Measurements from ENCODE around the gene RHD. TPM values are rescaled to one million over a fixed set of nuclear protein-coding genes. Genes with fewer than 3 reads are reported as not detected.
"Not testable (repeated sequence)": the region's sequence is repeated elsewhere in the genome, so short reads cannot be mapped to it uniquely, and the experiment has no call there.

RHD gene
- polyA plus RNA-seq, 1 donor from 2014 or later, result 0.19 TPM

DNA sequence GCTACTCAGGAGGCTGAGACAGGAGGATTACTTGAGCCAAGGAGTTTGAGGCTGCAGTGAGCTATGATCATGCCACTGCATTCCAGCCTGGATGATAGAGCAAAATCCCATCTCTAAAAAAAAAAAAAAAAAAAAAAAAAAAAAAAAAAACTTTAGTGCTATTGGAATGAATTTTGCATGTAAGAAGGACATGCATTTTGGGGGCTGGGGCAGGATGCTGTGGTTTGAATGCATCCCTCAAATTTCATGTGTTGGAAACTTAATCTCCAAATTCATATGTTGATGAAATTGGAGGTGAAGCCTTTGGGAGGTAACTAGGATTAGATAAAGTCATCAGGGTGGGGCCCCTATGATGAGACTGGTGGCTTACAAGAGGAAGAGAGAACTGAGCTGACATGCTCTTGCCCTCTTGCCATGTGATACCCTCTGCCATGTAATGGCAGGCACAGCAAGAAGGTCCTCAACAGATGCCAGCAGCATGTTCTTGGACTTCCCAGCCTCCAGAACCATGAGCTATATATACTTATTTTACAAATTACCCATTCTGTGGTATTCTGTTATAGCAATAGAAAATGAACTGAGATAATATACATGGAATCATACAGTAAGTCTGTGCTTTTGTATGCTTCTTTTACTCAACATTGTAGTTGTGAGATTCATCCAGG, 40.6 kb downstream of the RHD start:
- H3K36me3 Mint-ChIP-seq, H3K27ac Mint-ChIP-seq, H3K27me3 Mint-ChIP-seq, H3K4me3 Mint-ChIP-seq, H3K9me3 Mint-ChIP-seq, H3K4me1 Mint-ChIP-seq: not testable (repeated sequence)

DNA sequence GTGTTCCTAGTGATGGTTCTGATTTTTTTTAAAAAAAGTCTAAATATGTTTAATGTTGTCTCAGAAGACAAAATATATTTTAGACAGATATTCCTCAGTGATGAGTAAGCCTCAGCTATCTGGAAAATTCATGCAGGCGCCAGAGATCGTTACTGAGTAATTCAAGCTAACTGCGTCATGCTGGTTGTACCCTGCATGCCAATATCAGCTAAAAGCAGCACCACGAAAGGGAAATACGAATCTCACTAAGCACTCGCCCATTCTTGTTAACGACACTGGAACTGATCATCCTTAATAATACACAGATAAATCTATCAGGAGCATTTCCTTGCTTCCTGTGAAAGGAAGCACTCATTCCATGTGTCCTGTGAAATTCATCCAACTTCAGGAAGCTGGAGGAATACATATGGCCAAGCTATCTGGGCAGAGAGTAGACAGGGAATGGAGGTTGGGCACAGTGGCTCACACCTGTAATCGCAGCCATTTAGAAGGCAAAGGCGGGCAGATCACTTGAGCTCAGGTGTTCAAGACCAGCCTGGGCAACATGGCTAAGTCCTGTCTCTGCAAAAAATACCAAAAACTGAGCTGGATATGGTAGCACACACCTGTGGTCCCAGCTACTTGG, 48.1 kb downstream of the RHD start:
- H3K4me3 Mint-ChIP-seq, H3K9me3 Mint-ChIP-seq, H3K36me3 Mint-ChIP-seq, H3K27ac Mint-ChIP-seq, H3K4me1 Mint-ChIP-seq, H3K27me3 Mint-ChIP-seq: not testable (repeated sequence)

DNA sequence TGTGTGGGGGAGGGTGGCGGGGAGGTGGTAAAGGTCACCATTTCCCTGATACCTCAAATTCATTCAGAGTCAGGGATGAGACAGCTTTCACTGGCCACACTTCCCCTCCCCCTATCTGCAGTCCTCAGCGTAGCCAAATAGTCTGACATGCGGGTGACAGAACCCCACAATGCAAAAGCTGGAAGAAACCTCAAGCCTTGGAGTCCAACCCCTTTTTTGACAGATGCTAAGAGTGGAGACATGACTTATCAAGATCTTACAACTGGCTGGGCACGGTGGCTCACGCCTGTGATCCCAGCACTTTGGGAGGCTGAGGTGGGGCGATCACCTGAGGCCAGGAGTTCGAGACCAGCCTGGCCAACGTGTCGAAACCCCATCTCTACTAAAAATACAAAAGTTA, 49.8 kb downstream of the RHD start:
- H3K36me3 Mint-ChIP-seq, H3K27me3 Mint-ChIP-seq, H3K4me3 Mint-ChIP-seq, H3K9me3 Mint-ChIP-seq, H3K4me1 Mint-ChIP-seq, H3K27ac Mint-ChIP-seq: not testable (repeated sequence)

DNA sequence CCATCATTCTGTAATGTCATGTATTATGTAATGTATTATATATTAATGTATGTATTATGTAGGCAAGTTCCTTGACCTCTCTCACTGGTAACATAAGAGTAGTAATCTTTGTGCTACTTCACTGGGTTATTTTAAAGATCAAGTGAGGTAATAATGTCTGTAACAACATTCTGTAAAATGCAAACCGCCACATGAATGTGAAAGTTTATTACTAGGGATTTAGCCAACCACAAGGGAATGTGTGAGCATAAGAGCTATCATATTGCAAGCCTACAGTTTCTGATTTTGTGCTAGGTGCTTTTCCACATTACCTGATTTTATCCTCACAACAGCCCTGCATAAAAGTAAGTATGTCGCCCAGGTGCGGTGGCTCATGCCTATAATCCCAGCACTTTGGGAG, 52.1 kb downstream of the RHD start:
- H3K4me3 Mint-ChIP-seq, H3K27me3 Mint-ChIP-seq, H3K9me3 Mint-ChIP-seq, H3K36me3 Mint-ChIP-seq, H3K27ac Mint-ChIP-seq, H3K4me1 Mint-ChIP-seq: not testable (repeated sequence)

DNA sequence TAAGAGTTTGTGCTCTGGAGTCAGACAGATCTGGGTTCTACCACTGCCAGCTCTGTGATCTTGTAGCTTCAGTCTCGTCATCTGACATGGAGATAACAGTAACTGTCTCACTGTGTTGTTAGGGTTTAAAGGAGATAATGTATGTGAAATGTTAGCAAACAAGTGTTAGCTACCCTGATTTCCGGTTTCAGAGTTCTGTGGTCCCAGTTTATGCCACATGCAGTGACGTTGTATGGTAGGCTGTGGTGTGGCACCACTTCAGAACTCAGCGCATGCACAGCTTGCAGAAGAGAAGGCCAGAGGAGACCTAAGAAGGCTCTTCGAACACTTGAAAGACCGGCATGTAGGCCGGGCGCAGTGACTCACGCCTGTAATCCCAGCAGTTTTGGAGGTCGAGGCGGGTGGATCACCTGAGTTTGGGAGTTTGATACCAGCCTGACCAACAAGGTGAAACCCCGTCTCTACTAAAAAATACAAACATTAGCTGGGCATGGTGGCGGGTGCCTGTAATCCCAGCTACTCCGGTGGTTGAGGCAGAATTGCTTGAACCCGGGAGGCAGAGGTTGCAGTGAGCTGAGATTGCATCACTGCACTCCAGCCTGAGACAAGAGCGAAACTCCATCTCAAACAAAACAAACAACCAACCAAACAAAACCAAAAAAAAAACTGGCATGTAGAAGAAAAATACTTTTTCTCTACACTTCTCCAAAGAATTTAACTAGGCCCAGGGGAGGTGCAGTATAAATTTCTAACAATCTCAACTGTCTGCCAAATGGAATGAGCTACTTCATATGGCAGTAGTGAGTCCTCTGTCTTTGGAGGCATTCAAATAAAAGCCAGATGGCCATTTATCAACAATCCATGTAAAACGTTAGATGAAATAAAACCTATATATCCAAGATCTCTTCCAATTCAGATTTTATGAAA, 55.8 kb downstream of the RHD start:
- H3K27ac Mint-ChIP-seq, H3K4me1 Mint-ChIP-seq, H3K9me3 Mint-ChIP-seq, H3K27me3 Mint-ChIP-seq, H3K4me3 Mint-ChIP-seq, H3K36me3 Mint-ChIP-seq: not testable (repeated sequence)

DNA sequence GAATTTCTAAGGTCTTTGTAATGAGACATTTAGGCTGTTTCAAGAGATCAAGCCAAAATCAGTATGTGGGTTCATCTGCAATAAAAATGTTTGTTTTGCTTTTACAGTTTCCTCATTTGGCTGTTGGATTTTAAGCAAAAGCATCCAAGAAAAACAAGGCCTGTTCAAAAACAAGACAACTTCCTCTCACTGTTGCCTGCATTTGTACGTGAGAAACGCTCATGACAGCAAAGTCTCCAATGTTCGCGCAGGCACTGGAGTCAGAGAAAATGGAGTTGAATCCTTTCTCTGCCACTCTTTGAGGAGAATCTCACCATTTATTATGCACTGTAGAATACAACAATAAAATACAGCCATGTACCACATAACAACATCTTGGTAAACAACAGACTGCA, 56.5 kb downstream of the RHD start:
- H3K9me3 Mint-ChIP-seq, H3K4me1 Mint-ChIP-seq, H3K4me3 Mint-ChIP-seq, H3K36me3 Mint-ChIP-seq, H3K27ac Mint-ChIP-seq, H3K27me3 Mint-ChIP-seq: not testable (repeated sequence)

DNA sequence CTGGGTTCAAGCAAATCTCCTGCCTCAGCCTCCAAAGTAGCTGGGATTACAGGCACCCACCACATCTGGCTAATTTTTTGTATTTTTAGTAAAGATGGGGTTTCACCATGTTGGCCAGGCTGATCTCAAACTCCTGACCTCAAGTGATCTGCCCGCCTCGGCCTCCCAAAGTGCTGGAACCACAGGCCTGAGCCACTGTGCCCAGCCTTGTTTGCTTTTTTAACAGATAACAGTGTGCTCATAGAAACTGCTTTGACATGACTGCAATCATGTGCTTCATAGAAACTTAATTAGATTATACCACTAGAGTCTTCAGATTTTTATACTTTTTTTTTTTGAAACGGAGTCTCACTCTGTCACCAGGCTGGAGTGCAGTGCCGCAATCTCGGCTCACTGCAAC, 57.0 kb downstream of the RHD start:
- not testable (repeated sequence) for H3K27me3 Mint-ChIP-seq, H3K9me3 Mint-ChIP-seq, H3K4me3 Mint-ChIP-seq, H3K36me3 Mint-ChIP-seq
- peak overlapping the region in 1 of 3 donors; percentile 18 for H3K27ac Mint-ChIP-seq
- peaks cover 0 to 12% (median 3%) of the 10 kb centered on the region in 3 donors for H3K4me1 Mint-ChIP-seq

DNA sequence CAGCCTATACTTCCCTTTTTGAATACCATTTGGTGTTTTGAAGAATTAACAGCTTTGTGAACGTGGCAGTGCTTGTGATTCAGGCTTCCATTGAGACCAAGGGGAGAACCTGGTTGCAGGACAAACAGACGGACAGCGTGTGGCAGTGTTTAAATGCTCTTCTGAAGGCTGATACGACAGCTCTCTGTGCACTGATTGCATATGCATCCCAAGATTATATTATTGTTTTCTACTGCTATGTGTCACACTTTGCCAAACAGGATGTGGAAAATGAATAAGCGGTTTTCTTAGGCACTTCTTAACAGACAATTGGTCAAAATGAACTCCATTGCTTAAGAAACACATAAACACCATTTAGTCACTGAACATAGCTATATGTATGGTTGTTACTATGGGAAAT, 57.6 kb downstream of the RHD start:
- not testable (repeated sequence) for H3K27me3 Mint-ChIP-seq, H3K4me3 Mint-ChIP-seq, H3K9me3 Mint-ChIP-seq, H3K36me3 Mint-ChIP-seq
- H3K4me1 Mint-ChIP-seq, result peaks cover 0 to 15% (median 3%) of the 10 kb centered on the region in 3 donors
- peak overlapping the region in 1 of 3 donors; percentile 18 for H3K27ac Mint-ChIP-seq

DNA sequence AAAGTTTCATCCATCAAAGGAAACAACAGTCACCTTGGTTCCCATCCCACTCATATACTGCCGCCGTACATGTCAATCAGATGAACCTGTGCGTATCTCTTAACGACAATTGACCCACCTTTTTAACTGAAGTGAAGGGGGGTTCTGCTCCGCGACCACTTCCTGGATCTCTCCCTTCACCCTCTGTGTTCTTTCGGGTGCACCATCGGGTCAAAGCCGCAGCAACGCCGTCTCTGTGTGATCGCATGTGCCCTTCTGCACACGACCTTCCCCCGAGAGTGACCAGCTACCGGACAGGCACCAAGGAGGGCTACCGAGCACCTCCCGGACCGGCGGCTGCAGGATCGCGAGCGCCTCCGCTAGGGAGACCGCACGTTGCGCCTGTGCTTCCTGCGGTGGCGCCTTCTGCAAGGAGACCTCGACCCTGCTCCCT, 64.6 kb downstream of the RHD start:
- not testable (repeated sequence) for H3K36me3 Mint-ChIP-seq, H3K27me3 Mint-ChIP-seq, H3K9me3 Mint-ChIP-seq
- H3K27ac Mint-ChIP-seq, result peak overlapping the region; percentile 67 to 92 (median 87)
- H3K4me3 Mint-ChIP-seq, result peak overlapping the region; percentile 90 to 96 (median 90)
- H3K4me1 Mint-ChIP-seq, result peaks cover 13 to 28% (median 18%) of the 10 kb centered on the region in 3 donors

DNA sequence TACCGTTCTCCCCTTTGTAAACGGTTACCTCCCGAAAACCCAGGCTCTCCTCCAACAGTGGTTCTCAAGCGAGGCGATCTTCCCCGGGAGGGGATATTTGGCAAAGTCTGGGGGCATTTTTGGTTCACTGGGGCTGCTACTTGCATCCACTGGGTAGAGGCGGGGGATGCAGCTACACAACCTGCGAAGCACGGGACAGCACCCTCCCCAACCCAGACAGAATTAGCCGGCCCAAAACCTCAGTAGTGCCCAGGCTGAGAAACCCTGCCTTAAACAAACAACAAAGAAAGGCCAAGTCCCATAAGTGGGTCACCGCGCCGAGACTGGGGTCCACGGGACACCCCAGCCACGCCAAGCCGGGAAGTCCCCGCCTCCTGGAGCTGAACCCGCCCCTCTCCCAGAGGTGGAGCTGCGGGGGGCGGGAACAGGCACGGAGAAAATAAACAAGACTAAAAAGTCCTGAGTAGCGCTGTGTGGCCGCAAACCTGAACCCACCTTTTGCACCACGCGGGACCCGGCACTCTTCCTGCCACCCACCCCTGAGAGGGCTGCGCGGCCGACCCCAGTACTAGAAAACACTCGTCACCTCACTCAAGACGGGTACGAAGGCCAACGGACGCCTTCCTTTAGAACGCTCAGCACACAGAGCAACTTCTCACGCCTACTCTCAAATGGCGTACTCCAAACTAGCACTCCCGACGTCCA, 65.3 kb downstream of the RHD start:
- H3K4me3 Mint-ChIP-seq, result peak overlapping the region; percentile 94 to 99 (median 97)
- H3K36me3 Mint-ChIP-seq, H3K9me3 Mint-ChIP-seq, H3K27me3 Mint-ChIP-seq: not testable (repeated sequence)
- peaks cover 14 to 27% (median 18%) of the 10 kb centered on the region in 3 donors for H3K4me1 Mint-ChIP-seq
- peak overlapping the region; percentile 67 to 97 (median 97) for H3K27ac Mint-ChIP-seq

DNA sequence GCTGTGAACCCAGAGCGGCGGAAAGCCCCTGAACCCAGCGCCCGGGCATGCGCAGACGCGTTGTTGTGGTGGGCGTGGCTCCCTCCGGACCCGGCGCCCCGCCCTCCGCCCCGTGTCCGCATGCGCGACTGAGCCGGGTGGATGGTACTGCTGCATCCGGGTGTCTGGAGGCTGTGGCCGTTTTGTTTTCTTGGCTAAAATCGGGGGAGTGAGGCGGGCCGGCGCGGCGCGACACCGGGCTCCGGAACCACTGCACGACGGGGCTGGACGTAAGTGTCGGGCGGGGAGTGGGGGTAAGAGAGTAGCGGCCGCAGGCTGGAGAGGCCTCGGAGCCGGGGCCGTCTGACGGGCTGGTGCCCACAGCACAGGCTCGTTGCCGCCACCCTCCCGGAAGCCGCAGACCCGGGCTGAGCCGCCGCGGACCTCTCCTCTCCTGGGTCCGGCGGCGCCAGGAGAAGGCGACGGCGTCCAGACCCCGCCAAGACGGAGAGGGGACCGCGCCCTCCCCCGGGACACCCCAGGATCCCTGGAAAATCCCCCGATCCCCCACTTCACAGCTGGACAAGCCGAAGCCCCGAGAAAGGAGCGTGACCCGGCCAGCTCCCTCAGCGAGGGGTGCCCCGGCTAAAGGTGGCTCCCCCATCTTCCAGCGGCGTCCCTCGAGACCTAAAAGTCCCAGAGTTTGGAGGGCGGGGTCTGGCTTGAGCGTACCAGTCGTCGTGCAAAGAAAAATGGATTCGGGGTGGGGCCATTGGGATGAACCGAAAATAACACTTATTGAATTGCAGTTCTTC, 66.1 kb downstream of the RHD start, which contains the start of gene TMEM50A:
TSS of gene TMEM50A (plus strand) at position 147 of the 794 bp plus-strand sequence. CDS start 2,153 bp downstream, outside the sequence.
- H3K4me3 Mint-ChIP-seq, result peak within 1 kb of the TSS; percentile 94 to 99 (median 97)
- H3K27ac Mint-ChIP-seq, result peak within 1 kb of the TSS; percentile 67 to 97 (median 97)
- H3K36me3 Mint-ChIP-seq, result peaks cover 2% of the 10 kb centered on the region
- H3K27me3 Mint-ChIP-seq, result no peaks in the 10 kb centered on the region
- peaks cover 15 to 28% (median 22%) of the 10 kb centered on the region in 3 donors for H3K4me1 Mint-ChIP-seq
- no peaks in the 10 kb centered on the region for H3K9me3 Mint-ChIP-seq

DNA sequence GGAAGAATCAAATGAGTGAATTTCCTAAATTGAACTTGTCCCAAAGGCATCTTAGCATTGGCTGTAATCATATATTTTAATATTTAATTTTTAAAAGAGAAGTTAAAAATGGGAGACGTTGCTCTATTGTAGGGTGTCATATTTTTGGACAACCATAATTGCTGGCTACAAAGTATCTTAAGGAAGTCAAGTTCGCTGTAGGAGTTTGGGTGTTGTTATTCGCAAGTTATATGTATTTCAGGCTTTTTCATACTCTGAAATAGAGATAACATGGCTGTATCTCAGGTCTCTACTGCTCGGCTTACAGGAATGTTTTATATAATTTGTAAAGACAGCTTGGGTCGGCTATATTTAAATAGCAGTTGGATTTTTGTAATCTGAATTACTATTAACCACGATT, 66.7 kb downstream of the RHD start:
- Mint-ChIP-seq H3K27me3 (no peaks in the 10 kb centered on the region), H3K4me1 (peaks cover 15 to 32% (median 23%) of the 10 kb centered on the region in 3 donors)

DNA sequence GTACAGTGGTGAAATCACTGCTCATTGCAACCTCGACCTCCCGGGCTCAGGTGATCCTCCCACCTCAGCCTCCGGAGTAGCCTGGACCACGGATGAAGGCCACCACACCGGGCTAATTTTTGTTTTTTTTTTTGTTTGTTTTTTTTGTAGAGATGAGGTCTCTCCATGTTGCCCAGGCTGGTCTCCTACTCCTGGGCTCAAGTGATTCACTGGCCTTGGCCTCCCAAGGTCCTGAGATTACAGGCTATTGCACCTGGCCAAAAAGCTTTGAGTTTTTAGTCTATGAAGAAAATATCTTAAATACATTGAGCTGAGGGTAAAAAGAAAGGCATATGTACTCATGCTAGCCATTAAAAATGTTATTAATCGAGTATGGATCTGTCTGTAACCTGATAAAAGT, 69.4 kb downstream of the RHD start:
- peaks cover 17 to 24% (median 23%) of the 10 kb centered on the region in 3 donors for H3K4me1 Mint-ChIP-seq
- no peaks in the 10 kb centered on the region for H3K9me3 Mint-ChIP-seq
- H3K4me3 Mint-ChIP-seq, result no peak overlapping the region
- peaks cover 2% of the 10 kb centered on the region for H3K36me3 Mint-ChIP-seq
- H3K27ac Mint-ChIP-seq, result no peak overlapping the region
- H3K27me3 Mint-ChIP-seq, result no peaks in the 10 kb centered on the region

More for the DNA sequence above, 66.7 kb downstream of the RHD start:
- Mint-ChIP-seq H3K9me3 (no peaks in the 10 kb centered on the region), H3K4me3 (peak overlapping the region; percentile 94 to 99 (median 97)), H3K27ac (peak overlapping the region; percentile 67 to 97 (median 97)), H3K36me3 (peaks cover 2% of the 10 kb centered on the region)

DNA sequence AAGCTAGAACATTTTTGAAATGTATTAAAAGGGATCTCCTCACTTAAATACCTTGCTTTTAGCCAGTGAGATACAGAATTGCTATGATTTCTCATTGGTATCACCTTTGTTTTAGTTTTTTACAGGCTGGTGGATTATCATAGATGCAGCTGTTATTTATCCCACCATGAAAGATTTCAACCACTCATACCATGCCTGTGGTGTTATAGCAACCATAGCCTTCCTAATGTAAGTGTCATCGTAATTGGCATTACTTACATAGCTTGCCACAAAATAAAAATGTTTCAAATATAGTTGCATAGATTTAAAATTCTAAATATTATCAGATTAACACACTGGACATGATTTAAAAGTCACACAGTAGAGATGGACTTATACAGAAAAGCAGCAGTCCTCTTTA, 70.5 kb downstream of the RHD start:
- no peaks in the 10 kb centered on the region for H3K27me3 Mint-ChIP-seq
- peaks cover 17 to 23% (median 22%) of the 10 kb centered on the region in 3 donors for H3K4me1 Mint-ChIP-seq
- H3K36me3 Mint-ChIP-seq, result peaks cover 6% of the 10 kb centered on the region
- H3K4me3 Mint-ChIP-seq, result no peak overlapping the region
- H3K9me3 Mint-ChIP-seq, result no peaks in the 10 kb centered on the region
- H3K27ac Mint-ChIP-seq, result no peak overlapping the region
